Measurements from ENCODE around the gene MYO1A. TPM values are rescaled to one million over a fixed set of nuclear protein-coding genes. Genes with fewer than 3 reads are reported as not detected.

The MYO1A gene
- under 0.01 TPM in 1 of 2 replicates, not detected in the other for total RNA-seq

DNA sequence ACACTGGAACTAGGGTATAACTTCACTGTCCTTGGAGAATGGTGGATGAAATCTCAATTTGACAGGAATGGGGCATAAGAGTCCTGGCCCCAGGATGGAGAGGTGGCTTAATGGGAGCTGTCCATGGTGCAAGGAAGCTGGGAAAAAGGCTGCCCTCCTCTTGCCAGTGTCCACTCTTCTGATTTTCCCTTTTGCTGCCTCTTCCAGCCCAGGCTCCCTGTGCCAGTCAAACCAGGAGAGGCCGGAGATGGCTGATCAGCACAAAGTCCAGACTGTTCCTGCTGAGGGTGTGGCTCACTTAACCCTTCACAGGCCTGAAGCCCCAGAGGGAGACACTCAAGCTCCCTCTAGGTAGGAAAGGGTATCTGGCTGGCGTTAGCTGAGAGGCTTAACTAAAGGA, at the start of gene MYO1A:
TSS of gene MYO1A (minus strand) at position 240 of the 400 bp plus-strand sequence. CDS start 1,806 bp downstream, outside the sequence.

DNA sequence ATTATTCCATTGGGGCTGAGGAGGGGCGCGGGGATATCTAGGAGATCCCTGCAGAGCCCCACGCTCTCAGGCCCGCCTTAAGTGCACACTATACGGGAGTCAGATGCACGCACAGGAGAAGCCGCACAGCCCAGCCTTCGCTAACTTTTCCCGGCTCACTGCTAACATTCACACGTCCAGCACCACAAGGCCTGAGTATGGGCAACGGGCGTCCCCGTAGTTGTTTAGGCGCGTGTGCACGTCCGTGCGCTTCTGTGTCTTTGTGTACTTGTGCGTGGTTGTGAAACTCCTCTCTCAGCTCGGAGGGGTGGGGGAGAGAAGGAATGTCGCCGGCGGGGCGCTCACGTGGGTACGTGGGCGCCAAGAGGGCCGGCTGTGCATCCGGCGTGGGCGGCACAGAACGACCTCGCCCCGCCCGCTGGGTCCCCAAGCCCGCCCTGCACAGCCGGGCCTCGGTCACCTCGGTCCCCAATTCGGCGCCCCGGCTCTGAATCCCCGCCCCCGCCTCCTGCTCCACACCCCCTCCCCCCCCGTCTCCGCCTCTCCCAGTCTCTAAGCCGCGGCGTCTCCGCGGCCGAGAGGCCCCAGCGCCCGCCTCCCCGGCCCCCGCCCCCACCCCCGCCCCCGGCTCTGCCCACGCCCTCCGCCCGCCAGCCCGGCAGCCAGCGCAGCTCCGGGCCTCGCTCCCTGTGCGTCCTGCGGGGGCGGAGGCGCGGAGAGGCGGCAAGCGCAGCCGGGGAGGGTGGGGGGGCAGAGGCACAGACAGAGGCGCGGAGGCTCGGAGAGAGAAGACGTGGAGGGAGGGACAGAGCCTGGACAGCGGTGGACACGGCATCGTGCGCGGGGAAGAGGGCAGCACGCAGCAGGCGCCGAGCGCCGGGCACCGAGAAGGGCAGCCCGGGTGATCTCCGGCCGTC, 38.7 kb upstream of the MYO1A start, which contains the start of gene NAB2:
TSS of gene NAB2 (plus strand) at position 761 of the 917 bp plus-strand sequence. CDS start 158 bp downstream, outside the sequence.

DNA sequence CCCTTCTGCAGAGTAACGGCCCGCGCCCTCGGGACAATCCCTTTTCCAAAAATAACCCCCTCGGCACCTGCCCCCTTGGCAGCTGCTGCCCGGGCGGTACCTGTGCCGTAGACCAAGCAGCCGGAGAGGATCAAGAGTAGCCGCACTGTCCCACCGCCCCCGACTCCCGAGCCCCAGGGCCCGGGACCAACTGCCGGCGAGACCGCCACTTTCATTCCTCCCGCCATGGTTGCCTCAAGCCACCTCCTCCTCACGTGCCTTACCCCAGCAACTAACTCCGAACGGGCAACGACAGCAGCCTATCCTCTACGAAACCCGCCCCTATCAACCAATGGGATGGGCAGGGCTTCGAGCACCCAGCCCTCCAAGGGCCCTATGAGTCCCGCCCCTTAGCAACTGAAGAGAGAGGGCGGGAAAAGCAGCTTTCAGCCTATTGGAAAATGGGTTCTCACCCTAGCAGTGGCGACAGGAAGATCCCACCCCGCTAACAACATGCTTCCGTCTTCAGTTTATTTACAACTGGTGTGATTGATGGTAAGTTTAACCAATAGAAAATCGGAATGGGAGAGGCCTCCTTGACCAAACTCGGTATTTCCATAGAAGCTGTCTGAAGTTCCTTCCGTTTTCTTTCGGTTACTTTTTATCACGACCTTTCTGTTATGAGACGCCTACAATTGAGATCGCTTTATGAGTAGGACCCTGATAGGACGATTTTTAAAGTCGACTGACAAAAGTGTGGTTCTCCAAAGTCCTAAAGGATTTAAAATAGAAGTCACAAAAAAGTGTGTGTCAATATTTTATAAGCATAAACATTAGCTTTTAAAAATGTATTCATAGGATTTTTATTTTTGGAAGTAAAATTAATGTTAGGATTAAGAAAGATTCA, 28.8 kb upstream of the MYO1A start, which contains the start of gene NEMP1:
TSS of gene NEMP1 (minus strand) at position 273 of the 886 bp plus-strand sequence. CDS start at position 227, 46 bp downstream.

DNA sequence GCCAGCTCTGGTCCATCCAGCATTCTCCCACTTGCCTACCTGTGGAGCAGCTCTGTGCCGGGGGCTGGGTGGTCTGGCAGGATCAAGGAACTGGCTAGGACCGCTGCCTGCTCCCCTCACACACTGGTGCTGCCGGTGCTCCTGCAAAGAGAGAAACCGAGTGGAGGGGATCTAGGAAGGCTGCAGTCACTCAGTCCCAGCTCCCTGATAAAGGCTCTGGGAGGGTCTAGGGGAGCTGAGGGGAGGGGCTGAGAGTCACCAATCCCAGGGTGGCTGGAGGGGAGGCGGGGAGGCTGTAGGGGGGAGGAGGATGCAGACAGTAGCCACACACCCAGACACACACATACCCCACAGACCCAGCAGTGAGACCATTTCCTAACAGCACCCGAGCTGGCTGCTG, 33.6 kb downstream of the MYO1A start, which contains the start of gene TAC3:
TSS of gene TAC3 (minus strand) at position 182 of the 400 bp plus-strand sequence. CDS start 732 bp downstream, outside the sequence.

DNA sequence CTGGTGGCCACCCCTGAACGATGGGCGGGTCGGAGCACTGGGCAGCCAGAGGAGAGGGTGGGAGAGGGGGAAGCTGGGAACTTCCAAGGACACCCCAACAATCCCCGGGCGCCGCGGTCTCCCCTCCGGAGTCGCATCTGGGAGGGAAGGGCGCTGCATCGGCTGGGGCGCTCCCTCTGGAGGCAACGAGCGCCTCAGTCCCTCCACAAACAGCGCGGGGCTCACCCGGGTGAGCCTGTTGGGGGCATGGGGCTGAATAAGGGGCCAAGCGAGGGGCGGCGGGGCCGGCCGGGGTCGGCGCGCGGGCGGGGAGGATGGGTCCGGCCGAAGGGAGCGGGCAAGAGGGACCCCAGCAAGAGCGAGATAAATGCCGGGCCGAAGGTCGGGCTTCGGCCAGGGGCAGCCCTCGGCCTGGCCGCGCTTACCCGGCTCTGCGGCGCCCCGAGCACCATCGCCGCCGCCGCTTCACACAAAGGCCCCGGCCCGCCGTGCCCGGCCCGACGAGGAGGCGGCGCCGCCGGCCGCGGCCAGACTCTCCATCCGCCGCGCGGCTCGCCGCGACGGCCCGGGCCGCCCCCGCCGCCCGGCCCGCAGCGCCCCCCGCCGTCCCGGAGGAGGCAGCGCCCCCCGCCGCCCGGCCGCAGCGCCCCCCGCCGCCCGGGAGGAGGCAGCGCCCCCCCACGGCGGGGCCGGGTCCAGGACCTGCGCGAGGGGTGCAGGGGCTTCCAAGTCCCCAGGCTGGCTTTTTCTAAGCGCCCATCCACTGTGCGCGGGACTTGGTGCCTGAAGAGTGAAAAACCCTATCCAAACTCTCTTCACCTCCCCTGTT, 43.7 kb downstream of the MYO1A start, which contains the start of gene ZBTB39:
TSS of gene ZBTB39 (minus strand) at position 567 of the 829 bp plus-strand sequence. CDS start 1,629 bp downstream, outside the sequence.

Other genes starting within 250 kb of the MYO1A start
- gene SDR9C7, start 115.7 kb downstream of the MYO1A start, total RNA-seq: not detected in 2 replicates
- gene RDH16, start 92.5 kb downstream of the MYO1A start, total RNA-seq: under 0.01 TPM in 2 replicates
- 2.5 and 3.8 TPM in 2 replicates for gene ZBTB39, start 43.6 kb downstream of the MYO1A start, total RNA-seq
- 2.8 TPM in 1 of 2 replicates, not detected in the other for gene TAC3, start 33.6 kb downstream of the MYO1A start, total RNA-seq
- gene NEMP1, start 28.7 kb upstream of the MYO1A start, total RNA-seq: 4.8 and 13.2 TPM in 2 replicates
- 49.6 and 63.6 TPM in 2 replicates for gene NAB2, start 39.0 kb upstream of the MYO1A start, total RNA-seq
- gene STAT6, start 61.2 kb upstream of the MYO1A start, total RNA-seq: 56.0 and 58.1 TPM in 2 replicates
- gene LRP1, start 78.4 kb upstream of the MYO1A start, total RNA-seq: 202 and 326 TPM in 2 replicates
- gene LRP1-AS, start 97.5 kb upstream of the MYO1A start, total RNA-seq: 0.19 TPM in 1 of 2 replicates, not detected in the other
- gene NXPH4, start 166.7 kb upstream of the MYO1A start, total RNA-seq: 4.4 and 9.6 TPM in 2 replicates
- 174 and 252 TPM in 2 replicates for gene SHMT2, start 179.6 kb upstream of the MYO1A start, total RNA-seq
- gene STAC3, start 201.1 kb upstream of the MYO1A start, total RNA-seq: 0.19 and 1.1 TPM in 2 replicates

All from regular cardiac myocyte (primary cell).